ENCODE measurements around the gene SSU72.
A peak's percentile ranks its signal among the peaks of the same experiment; 100 is the strongest.

SSU72 gene

DNA sequence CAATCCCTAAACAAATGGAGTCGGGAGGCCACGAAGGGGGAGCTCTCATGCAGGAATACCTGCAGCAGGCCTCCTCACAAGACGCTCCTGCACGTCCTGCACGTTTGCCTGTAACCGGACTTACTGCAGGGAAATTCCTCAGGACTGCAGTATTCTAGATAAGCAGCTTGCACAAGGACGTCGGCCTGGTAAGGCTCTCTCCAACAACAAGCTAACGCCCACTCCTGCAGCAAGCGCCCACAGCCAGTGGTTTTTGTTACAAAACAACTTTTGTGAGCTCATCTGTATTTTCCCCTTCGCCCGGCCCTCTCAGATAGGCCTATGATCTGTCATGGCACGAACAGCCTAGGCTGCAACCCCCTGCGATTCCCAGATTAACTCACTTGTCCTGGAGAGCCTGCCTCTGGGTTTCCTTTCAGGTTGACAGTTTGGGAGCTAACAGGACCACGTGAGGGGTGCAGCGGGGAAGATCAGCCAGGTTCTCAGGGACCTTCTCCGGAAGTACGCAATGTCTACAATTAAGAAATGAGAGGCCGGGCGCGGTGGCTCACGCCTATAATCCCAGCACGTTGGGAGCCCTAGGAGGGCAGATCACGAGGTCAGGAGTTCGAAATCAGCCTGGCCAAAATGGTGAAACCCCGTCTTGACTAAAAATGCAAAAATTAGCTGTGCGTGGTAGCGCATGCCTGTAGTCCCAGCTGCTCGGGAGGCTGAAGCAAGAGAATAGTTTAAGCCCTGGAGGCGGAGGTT, 39.7 kb upstream of the SSU72 start:
- Histone ChIP-seq H3K4me1 (ENCODE audit: insufficient read depth, low read length, poor library complexity, severe bottlenecking) (peaks cover 28% of the 10 kb centered on the region), H2AFZ (ENCODE audit: low read length) (0 out of 2 replicates have a peak overlapping the region, but pooled peaks have one; percentile 17), H3K9me2 (replicated peaks; ENCODE audit: low read depth, low read length) (no peaks in the 10 kb centered on the region), H3K79me2 (ENCODE audit: insufficient read depth, low read length) (peaks cover 25% of the 10 kb centered on the region), H4K20me1 (ENCODE audit: insufficient read depth, low read length, poor library complexity, severe bottlenecking) (peaks cover 16% of the 10 kb centered on the region), H3F3A (ENCODE audit: low read depth) (no peaks in the 10 kb centered on the region), H3K27me3 (ENCODE audit: insufficient read depth, low read length, poor library complexity, severe bottlenecking) (no peaks in the 10 kb centered on the region), H3K36me3 (ENCODE audit: insufficient read depth, low read length) (no peaks in the 10 kb centered on the region), H3K9me3 (ENCODE audit: insufficient read depth, low read depth, low read length) (no peaks in the 10 kb centered on the region), H3K4me3 (ENCODE audit: low read length, poor library complexity, severe bottlenecking) (peak overlapping the region; percentile 94), H3K9ac (ENCODE audit: low read depth, low read length, poor library complexity, severe bottlenecking) (peak overlapping the region; percentile 99), H3K4me2 (ENCODE audit: low read depth, low read length, poor library complexity, severe bottlenecking) (peak overlapping the region; percentile 95)
- no peak for TF ChIP-seq EZH2phosphoT487 (IDR thresholded peaks at IDR 0.05; ENCODE audit: borderline replicate concordance)
- TF ChIP-seq, protein P1, sequence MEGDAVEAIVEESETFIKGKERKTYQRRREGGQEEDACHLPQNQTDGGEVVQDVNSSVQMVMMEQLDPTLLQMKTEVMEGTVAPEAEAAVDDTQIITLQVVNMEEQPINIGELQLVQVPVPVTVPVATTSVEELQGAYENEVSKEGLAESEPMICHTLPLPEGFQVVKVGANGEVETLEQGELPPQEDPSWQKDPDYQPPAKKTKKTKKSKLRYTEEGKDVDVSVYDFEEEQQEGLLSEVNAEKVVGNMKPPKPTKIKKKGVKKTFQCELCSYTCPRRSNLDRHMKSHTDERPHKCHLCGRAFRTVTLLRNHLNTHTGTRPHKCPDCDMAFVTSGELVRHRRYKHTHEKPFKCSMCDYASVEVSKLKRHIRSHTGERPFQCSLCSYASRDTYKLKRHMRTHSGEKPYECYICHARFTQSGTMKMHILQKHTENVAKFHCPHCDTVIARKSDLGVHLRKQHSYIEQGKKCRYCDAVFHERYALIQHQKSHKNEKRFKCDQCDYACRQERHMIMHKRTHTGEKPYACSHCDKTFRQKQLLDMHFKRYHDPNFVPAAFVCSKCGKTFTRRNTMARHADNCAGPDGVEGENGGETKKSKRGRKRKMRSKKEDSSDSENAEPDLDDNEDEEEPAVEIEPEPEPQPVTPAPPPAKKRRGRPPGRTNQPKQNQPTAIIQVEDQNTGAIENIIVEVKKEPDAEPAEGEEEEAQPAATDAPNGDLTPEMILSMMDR (conservative IDR thresholded peaks at IDR 0.05; ENCODE audit: low read length): no peak

DNA sequence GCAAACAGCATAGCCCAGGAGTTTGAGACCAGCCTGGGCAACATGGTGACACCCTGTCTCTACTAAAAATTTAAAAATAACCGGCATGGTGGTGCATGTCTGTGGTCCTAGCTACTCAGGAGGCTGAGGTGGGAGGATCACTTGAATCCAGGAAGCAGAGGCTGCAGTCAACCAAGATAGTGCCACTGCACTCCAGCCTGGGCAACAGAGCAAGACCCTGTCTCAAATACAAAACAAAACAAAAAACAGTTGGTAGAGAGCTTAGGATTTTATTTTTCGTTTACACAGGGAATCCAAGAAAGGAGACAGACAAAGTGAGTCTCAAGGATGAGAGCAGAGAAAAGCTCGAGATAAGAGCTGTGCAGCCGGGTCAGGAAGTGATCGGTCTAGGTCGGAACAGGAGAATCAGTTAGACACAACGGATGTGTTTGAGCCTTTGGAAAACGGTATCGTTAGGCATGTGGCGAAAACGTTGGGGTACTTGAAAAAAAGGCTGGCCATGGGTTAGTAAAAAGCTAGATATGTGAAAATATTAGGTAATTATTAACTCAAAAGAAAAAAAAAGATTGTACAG, 38.9 kb upstream of the SSU72 start:
- no peaks in the 10 kb centered on the region for H3K27me3 ChIP-seq (ENCODE audit: insufficient read depth, low read length, poor library complexity, severe bottlenecking)
- no peaks in the 10 kb centered on the region for H3K9me3 ChIP-seq (ENCODE audit: insufficient read depth, low read depth, low read length)
- peak overlapping the region; percentile 99 for H3K9ac ChIP-seq (ENCODE audit: low read depth, low read length, poor library complexity, severe bottlenecking)
- TF ChIP-seq, protein P1 (conservative IDR thresholded peaks at IDR 0.05; ENCODE audit: low read length): no peak
- TF ChIP-seq EZH2phosphoT487 (IDR thresholded peaks at IDR 0.05; ENCODE audit: borderline replicate concordance): no peak
- H3K36me3 ChIP-seq (ENCODE audit: insufficient read depth, low read length): no peaks in the 10 kb centered on the region
- no peaks in the 10 kb centered on the region for H3K9me2 ChIP-seq (replicated peaks; ENCODE audit: low read depth, low read length)
- peak overlapping the region; percentile 95 for H3K4me2 ChIP-seq (ENCODE audit: low read depth, low read length, poor library complexity, severe bottlenecking)
- H3K4me3 ChIP-seq (ENCODE audit: low read length, poor library complexity, severe bottlenecking): peak overlapping the region; percentile 94
- no peak overlapping the region for H2AFZ ChIP-seq (ENCODE audit: low read length)
- H4K20me1 ChIP-seq (ENCODE audit: insufficient read depth, low read length, poor library complexity, severe bottlenecking): peaks cover 16% of the 10 kb centered on the region
- no peaks in the 10 kb centered on the region for H3F3A ChIP-seq (ENCODE audit: low read depth)
- peaks cover 28% of the 10 kb centered on the region for H3K4me1 ChIP-seq (ENCODE audit: insufficient read depth, low read length, poor library complexity, severe bottlenecking)
- H3K79me2 ChIP-seq (ENCODE audit: insufficient read depth, low read length): peaks cover 25% of the 10 kb centered on the region

DNA sequence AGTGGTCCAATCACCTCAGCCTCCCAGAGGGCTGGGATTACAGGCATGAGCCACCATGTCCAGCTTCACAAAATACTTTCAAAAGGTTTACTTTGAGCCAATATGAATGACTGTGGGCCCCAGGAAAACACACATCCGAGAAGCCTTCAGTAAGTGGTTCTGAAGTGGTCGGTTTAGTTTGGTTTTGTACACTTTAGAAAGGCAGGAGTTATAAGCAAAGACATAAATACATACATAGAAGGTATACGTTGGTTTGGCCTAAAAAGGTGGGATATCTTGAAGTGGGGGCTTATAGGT, 37.4 kb upstream of the SSU72 start:
- Histone ChIP-seq H3K4me3 (ENCODE audit: low read length, poor library complexity, severe bottlenecking) (no peak overlapping the region), H3K79me2 (ENCODE audit: insufficient read depth, low read length) (peaks cover 22% of the 10 kb centered on the region), H3K9ac (ENCODE audit: low read depth, low read length, poor library complexity, severe bottlenecking) (no peak overlapping the region), H3K9me2 (replicated peaks; ENCODE audit: low read depth, low read length) (no peaks in the 10 kb centered on the region), H3K36me3 (ENCODE audit: insufficient read depth, low read length) (no peaks in the 10 kb centered on the region), H3K4me2 (ENCODE audit: low read depth, low read length, poor library complexity, severe bottlenecking) (no peak overlapping the region), H4K20me1 (ENCODE audit: insufficient read depth, low read length, poor library complexity, severe bottlenecking) (peaks cover 16% of the 10 kb centered on the region), H3K4me1 (ENCODE audit: insufficient read depth, low read length, poor library complexity, severe bottlenecking) (peaks cover 22% of the 10 kb centered on the region), H2AFZ (ENCODE audit: low read length) (no peak overlapping the region), H3F3A (ENCODE audit: low read depth) (no peaks in the 10 kb centered on the region), H3K9me3 (ENCODE audit: insufficient read depth, low read depth, low read length) (no peaks in the 10 kb centered on the region), H3K27me3 (ENCODE audit: insufficient read depth, low read length, poor library complexity, severe bottlenecking) (no peaks in the 10 kb centered on the region)
- TF ChIP-seq, protein P1 (conservative IDR thresholded peaks at IDR 0.05; ENCODE audit: low read length): no peak
- no peak for TF ChIP-seq EZH2phosphoT487 (IDR thresholded peaks at IDR 0.05; ENCODE audit: borderline replicate concordance)

All from Loucy (cell line).